ENCODE measurements around the gene PPP1R14B. TPM values are rescaled to one million over a fixed set of nuclear protein-coding genes. Genes with fewer than 3 reads are reported as not detected.

PPP1R14B gene
- total and polyA plus RNA-seq, 2 of the 13 experiments (the other 11 are each of a cell fraction or from before 2014, with no cell fraction given) = 110 to 148 TPM

GRCh38 chr11:64218628-64219353 lies 28.0 kb downstream of the PPP1R14B start (continued):
- TF ChIP-seq ZBTB10 (CRISPR knock-in tag; IDR thresholded peaks at IDR 0.05; ENCODE audit: borderline replicate concordance) (no peak), TEAD3 (CRISPR knock-in tag; optimal IDR thresholded peaks at IDR 0.05; ENCODE audit: borderline replicate concordance) (no peak), NCOR1 (IDR thresholded peaks at IDR 0.05; ENCODE audit: borderline replicate concordance, low read length) (no peak), GFI1 (CRISPR knock-in tag; IDR thresholded peaks at IDR 0.05; ENCODE audit: borderline replicate concordance) (no peak), SYNCRIP (IDR thresholded peaks at IDR 0.05; ENCODE audit: insufficient read depth, low read depth, low read length) (no peak), ZNF263 (CRISPR knock-in tag; IDR thresholded peaks at IDR 0.05) (no peak), FOXK1 (CRISPR knock-in tag; IDR thresholded peaks at IDR 0.05; ENCODE audit: borderline replicate concordance, low read depth) (no peak), PRMT3 (CRISPR knock-in tag; IDR thresholded peaks at IDR 0.05; ENCODE audit: borderline replicate concordance, low read depth) (no peak), GATAD1 (CRISPR knock-in tag; IDR thresholded peaks at IDR 0.05) (no peak), STAG1 (CRISPR knock-in tag; IDR thresholded peaks at IDR 0.05) (no peak), ZNF431 (CRISPR knock-in tag; IDR thresholded peaks at IDR 0.05; ENCODE audit: borderline replicate concordance, low read depth) (no peak), ZBTB7B (CRISPR knock-in tag; IDR thresholded peaks at IDR 0.05) (no peak), PLSCR1 (CRISPR knock-in tag; IDR thresholded peaks at IDR 0.05; ENCODE audit: borderline replicate concordance) (no peak), KLF9 (CRISPR knock-in tag; IDR thresholded peaks at IDR 0.05; ENCODE audit: low read depth) (no peak), ZNF609 (CRISPR knock-in tag; IDR thresholded peaks at IDR 0.05; ENCODE audit: borderline replicate concordance) (peak; percentile 41; the same call in 1 of the 2 replicates), ZNF441 (CRISPR knock-in tag; IDR thresholded peaks at IDR 0.05; ENCODE audit: borderline replicate concordance) (no peak), SAP130 (CRISPR knock-in tag; IDR thresholded peaks at IDR 0.05; ENCODE audit: low read depth) (peak; percentile 45), NCOA5 (CRISPR knock-in tag; IDR thresholded peaks at IDR 0.05) (no peak), RBM39 (IDR thresholded peaks at IDR 0.05; ENCODE audit: low read depth, low read length, poor library complexity, severe bottlenecking) (no peak)

All from HepG2 (cell line).